H9 (cell line): ENCODE data around the gene MCF2L2. TPM values are rescaled to one million over a fixed set of nuclear protein-coding genes. Genes with fewer than 3 reads are reported as not detected.

Experiments
- DNase-seq: peaks from one replicate; pipeline ENCODE4 v3.0.0-alpha.2; 2017
- H2AFZ ChIP-seq: one replicate; pipeline ENCODE4 v1.6.1; 2013; ENCODE audit warnings: mild to moderate bottlenecking, low read length, control low read depth, moderate library complexity
- H2AK5ac ChIP-seq: 2 replicates; pipeline ENCODE4 v1.6.1; 2013; ENCODE audit warnings: low read length, control low read depth, mixed read lengths; ENCODE audit not compliant: insufficient read length
- H2BK120ac ChIP-seq: one replicate; pipeline ENCODE4 v1.6.1; 2013; ENCODE audit warnings: low read depth, mild to moderate bottlenecking, low read length, control low read depth, inconsistent platforms; ENCODE audit not compliant: poor library complexity, severe bottlenecking
- H2BK12ac ChIP-seq: 2 replicates; pipeline ENCODE4 v1.6.1; 2013; ENCODE audit warnings: low read length, control low read depth, mixed read lengths, low read depth; ENCODE audit not compliant: insufficient read length
- H2BK15ac ChIP-seq: 2 replicates; pipeline ENCODE4 v1.6.1; 2013; ENCODE audit warnings: low read depth, low read length, control low read depth
- H2BK20ac ChIP-seq: one replicate; pipeline ENCODE4 v1.6.1; 2013; ENCODE audit warnings: low read depth, mild to moderate bottlenecking, low read length, control low read depth, inconsistent platforms; ENCODE audit not compliant: poor library complexity, severe bottlenecking
- H2BK5ac ChIP-seq: 2 replicates; pipeline ENCODE4 v1.6.1; 2013; ENCODE audit warnings: low read length, control low read depth, mixed read lengths; ENCODE audit not compliant: insufficient read length
- H3K14ac ChIP-seq: 2 replicates; pipeline ENCODE4 v1.6.1; 2013; ENCODE audit warnings: low read length, control low read depth; ENCODE audit not compliant: insufficient read depth
- H3K18ac ChIP-seq: 2 replicates; pipeline ENCODE4 v1.6.1; 2013; ENCODE audit warnings: low read depth, mild to moderate bottlenecking, mixed read lengths, low read length, control low read depth; ENCODE audit not compliant: insufficient read length
- H3K23ac ChIP-seq: 2 replicates; pipeline ENCODE4 v1.6.1; 2013; ENCODE audit warnings: low read length, control low read depth, mixed read lengths, low read depth; ENCODE audit not compliant: insufficient read length
- H3K23me2 ChIP-seq: 2 replicates; pipeline ENCODE4 v1.6.1; 2013; ENCODE audit warnings: low read depth, mild to moderate bottlenecking, mixed read lengths, low read length, control low read depth; ENCODE audit not compliant: insufficient read length, poor library complexity, severe bottlenecking
- H3K27ac ChIP-seq: 2 replicates; pipeline ENCODE4 v1.5.1; 2013; ENCODE audit warnings: low read length, control low read depth, mixed read lengths, low read depth; ENCODE audit not compliant: insufficient read length
- H3K27me3 ChIP-seq: 2 replicates; pipeline ENCODE4 v1.6.1; 2013; ENCODE audit warnings: low read length, control low read depth, inconsistent platforms; ENCODE audit not compliant: insufficient read depth
- H3K4ac ChIP-seq: 2 replicates; pipeline ENCODE4 v1.6.1; 2013; ENCODE audit warnings: low read depth, mild to moderate bottlenecking, control low read depth, inconsistent platforms, low read length, moderate library complexity
- H3K4me1 ChIP-seq: 2 replicates; pipeline ENCODE4 v1.6.1; 2013; ENCODE audit warnings: low read length, control low read depth, inconsistent platforms; ENCODE audit not compliant: insufficient read depth
- H3K4me2 ChIP-seq: 2 replicates; pipeline ENCODE4 v1.6.1; 2013; ENCODE audit warnings: low read length, control low read depth, mixed read lengths; ENCODE audit not compliant: insufficient read length, insufficient read depth
- H3K56ac ChIP-seq: 2 replicates; pipeline ENCODE4 v1.6.1; 2013; ENCODE audit warnings: low read depth, mild to moderate bottlenecking, mixed read lengths, low read length, control low read depth; ENCODE audit not compliant: insufficient read length
- H3K79me1 ChIP-seq: 2 replicates; pipeline ENCODE4 v1.6.1; 2013; ENCODE audit warnings: low read depth, mild to moderate bottlenecking, moderate library complexity, low read length, control low read depth, inconsistent platforms; ENCODE audit not compliant: insufficient read depth, poor library complexity, severe bottlenecking
- H3K79me2 ChIP-seq: 2 replicates; pipeline ENCODE4 v1.6.1; 2013; ENCODE audit warnings: low read length, control low read depth, inconsistent platforms; ENCODE audit not compliant: insufficient read depth
- H3K9ac ChIP-seq: 2 replicates; pipeline ENCODE4 v1.6.1; 2013; ENCODE audit warnings: low read length, control low read depth, mixed read lengths; ENCODE audit not compliant: insufficient read length; ENCODE audit errors: extremely low read depth
- H3K9me3 ChIP-seq: one replicate; pipeline ENCODE4 v1.6.1; 2013; ENCODE audit warnings: low read depth, low read length, inconsistent platforms; ENCODE audit not compliant: control insufficient read depth
- H3T11ph ChIP-seq: one replicate; pipeline ENCODE4 v1.6.1; 2013; ENCODE audit warnings: mild to moderate bottlenecking, low read length, control low read depth, inconsistent platforms
- H4K20me1 ChIP-seq: one replicate; pipeline ENCODE4 v1.6.1; 2013; ENCODE audit not compliant: control insufficient read depth, insufficient read length, insufficient read depth
- H4K5ac ChIP-seq: 2 replicates; pipeline ENCODE4 v1.6.1; 2013; ENCODE audit warnings: low read depth, mild to moderate bottlenecking, mixed read lengths, low read length, control low read depth; ENCODE audit not compliant: insufficient read length
- H4K8ac ChIP-seq: replicated peaks from 2 replicates; pipeline ENCODE4 v1.6.1; 2013; ENCODE audit warnings: low read length, control low read depth, mixed read lengths, low read depth; ENCODE audit not compliant: insufficient read length
- H4K91ac ChIP-seq: 2 replicates; pipeline ENCODE4 v1.6.1; 2013; ENCODE audit warnings: low read depth, mild to moderate bottlenecking, moderate library complexity, mixed read lengths, low read length, control low read depth; ENCODE audit not compliant: insufficient read length
- H3K27ac Mint-ChIP-seq, 3 experiments: 2 replicates in 2 of 3; 3 replicates in 1 of 3; pipeline ENCODE4 v1.8.0; 2020 to 2021; ENCODE audit warnings: mixed read lengths in 3 of 3, mild to moderate bottlenecking in 1 of 3, moderate library complexity in 1 of 3
- H3K27me3 Mint-ChIP-seq: 2 replicates; pipeline ENCODE4 v1.8.0; 2021; ENCODE audit warnings: low read depth, mild to moderate bottlenecking, moderate library complexity, mixed read lengths
- H3K36me3 Mint-ChIP-seq, 3 experiments: 2 replicates in 2 of 3; 3 replicates in 1 of 3; pipeline ENCODE4 v1.8.0; 2020 to 2021; ENCODE audit warnings: low read depth in 3 of 3, mixed read lengths in 3 of 3; ENCODE audit not compliant: insufficient read depth in 1 of 3
- H3K4me1 Mint-ChIP-seq, 2 experiments: 2 replicates each; pipeline ENCODE4 v1.8.0; 2020; ENCODE audit warnings: mixed read lengths in 2 of 2
- H3K4me3 Mint-ChIP-seq, 2 experiments: 2 replicates in 1 of 2; 3 replicates in 1 of 2; pipeline ENCODE4 v1.8.0; 2020 to 2021; ENCODE audit warnings: mild to moderate bottlenecking in 2 of 2, mixed read lengths in 2 of 2, moderate library complexity in 1 of 2
- H3K9me3 Mint-ChIP-seq, 2 experiments: 2 replicates in 1 of 2; 3 replicates in 1 of 2; pipeline ENCODE4 v1.8.0; 2020; ENCODE audit warnings: mild to moderate bottlenecking in 2 of 2, mixed read lengths in 2 of 2, moderate library complexity in 1 of 2
- WGBS: extraction: QIAGEN DNeasy Blood & Tissue Kit; methylation state at CpG from one replicate; pipeline ENCODE4 v1.1.7; 2013; ENCODE audit warnings: missing lambda C conversion rate, low lambda C conversion rate, mixed read lengths; ENCODE audit not compliant: insufficient read length; ENCODE audit errors: extremely low coverage; 5-methylcytosine and 5-hydroxymethylcytosine counted together
- total RNA-seq: library from RNA; stranded (reverse); gene quantifications from 2 replicates; pipeline ENCODE4 v1.2.1, GENCODE V29; 2021
- TF ChIP-seq, protein P1 (sequence below): fragments of 200-600 bp; sonication (generic); conservative IDR thresholded peaks from 3 replicates; pipeline ENCODE4 v1.8.0; 2021; ENCODE audit warnings: antibody characterized with exemption, mild to moderate bottlenecking

Gene MCF2L2
- total RNA-seq, 1 experiment from 2014 or later: 6.4 TPM

GRCh38 chr3:183287301-183287971 is 141.0 kb downstream of the MCF2L2 start:
- H2BK20ac ChIP-seq: no peak overlapping the region
- no peak overlapping the region for H3K23ac ChIP-seq
- no peak overlapping the region for H2BK15ac ChIP-seq
- no peak overlapping the region for H3K4me3 Mint-ChIP-seq
- no peak overlapping the region for H2BK12ac ChIP-seq
- H4K20me1 ChIP-seq: no peaks in the 10 kb centered on the region
- H3K79me2 ChIP-seq: no peaks in the 10 kb centered on the region
- no peak overlapping the region for H3K9ac ChIP-seq
- no peak overlapping the region for H2AK5ac ChIP-seq
- no peaks in the 10 kb centered on the region for H3K9me3 ChIP-seq
- no peak overlapping the region for H3K56ac ChIP-seq
- no peak overlapping the region for H4K91ac ChIP-seq
- H3K4me2 ChIP-seq: no peak overlapping the region
- peak overlapping the region in 1 of 3 experiments; percentile 26; a peak in 1 of 7 replicates for H3K27ac Mint-ChIP-seq
- peaks cover 0 to 9% (median 7%) of the 10 kb centered on the region in 3 experiments; a peak in 5 of 7 replicates for H3K36me3 Mint-ChIP-seq
- no CpG with 5 or more reads among the region's 9 CpGs for WGBS
- H3K4ac ChIP-seq: no peak overlapping the region
- no peak overlapping the region for H4K5ac ChIP-seq
- no peaks in the 10 kb centered on the region for H3K79me1 ChIP-seq
- no peaks in the 10 kb centered on the region for H3K27me3 ChIP-seq
- H2BK5ac ChIP-seq: no peak overlapping the region
- no peak overlapping the region for H3K18ac ChIP-seq
- H3T11ph ChIP-seq: no peak overlapping the region
- no peak overlapping the region for H2BK120ac ChIP-seq
- no peak overlapping the region for H3K27ac ChIP-seq
- no peaks in the 10 kb centered on the region for H3K23me2 ChIP-seq
- H3K4me1 ChIP-seq: no peaks in the 10 kb centered on the region
- no peak for DNase-seq
- TF ChIP-seq, protein P1, sequence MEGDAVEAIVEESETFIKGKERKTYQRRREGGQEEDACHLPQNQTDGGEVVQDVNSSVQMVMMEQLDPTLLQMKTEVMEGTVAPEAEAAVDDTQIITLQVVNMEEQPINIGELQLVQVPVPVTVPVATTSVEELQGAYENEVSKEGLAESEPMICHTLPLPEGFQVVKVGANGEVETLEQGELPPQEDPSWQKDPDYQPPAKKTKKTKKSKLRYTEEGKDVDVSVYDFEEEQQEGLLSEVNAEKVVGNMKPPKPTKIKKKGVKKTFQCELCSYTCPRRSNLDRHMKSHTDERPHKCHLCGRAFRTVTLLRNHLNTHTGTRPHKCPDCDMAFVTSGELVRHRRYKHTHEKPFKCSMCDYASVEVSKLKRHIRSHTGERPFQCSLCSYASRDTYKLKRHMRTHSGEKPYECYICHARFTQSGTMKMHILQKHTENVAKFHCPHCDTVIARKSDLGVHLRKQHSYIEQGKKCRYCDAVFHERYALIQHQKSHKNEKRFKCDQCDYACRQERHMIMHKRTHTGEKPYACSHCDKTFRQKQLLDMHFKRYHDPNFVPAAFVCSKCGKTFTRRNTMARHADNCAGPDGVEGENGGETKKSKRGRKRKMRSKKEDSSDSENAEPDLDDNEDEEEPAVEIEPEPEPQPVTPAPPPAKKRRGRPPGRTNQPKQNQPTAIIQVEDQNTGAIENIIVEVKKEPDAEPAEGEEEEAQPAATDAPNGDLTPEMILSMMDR: no peak
- H2AFZ ChIP-seq: no peak overlapping the region
- no peak overlapping the region for H4K8ac ChIP-seq
- H3K14ac ChIP-seq: no peak overlapping the region
- H3K4me1 Mint-ChIP-seq: no peaks in the 10 kb centered on the region
- H3K9me3 Mint-ChIP-seq: no peaks in the 10 kb centered on the region
- no peaks in the 10 kb centered on the region for H3K27me3 Mint-ChIP-seq
